DMS53 (cell line): Measurements from ENCODE around the gene ZNF710.

Experiments used
- DNase-seq: peaks from one replicate; lab custom pipeline; 2025; lab: John Stamatoyannopoulos, UW

Gene ZNF710

DNA sequence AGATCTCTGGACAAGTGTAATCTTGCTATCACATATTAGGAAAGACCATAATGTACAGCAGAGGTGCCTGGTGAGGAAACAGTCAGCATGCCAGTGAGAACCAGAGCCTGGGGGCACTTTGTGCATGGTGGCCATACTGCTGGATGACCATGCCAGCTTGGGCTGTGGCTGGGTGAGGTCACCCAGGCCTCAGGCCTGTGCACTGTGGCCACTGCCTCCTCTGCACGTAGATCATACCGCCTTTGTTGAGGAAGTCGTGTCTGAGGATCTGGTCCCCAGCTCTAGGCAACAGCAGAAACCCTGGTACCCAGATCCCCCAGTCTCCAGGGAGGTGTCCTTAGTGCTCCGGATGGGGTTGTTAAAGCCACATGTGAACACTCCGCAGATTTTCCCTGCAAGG lies 38.9 kb downstream of the ZNF710 start:
- no peak for DNase-seq

- DNase-seq: no peak
Measured at GRCh38 chr15:90040618-90041017, 39.5 kb downstream of the ZNF710 start.

GRCh38 chr15:90042356-90042755 lies 41.2 kb downstream of the ZNF710 start:
- no peak for DNase-seq

- DNase-seq: no peak
Measured at GRCh38 chr15:90042766-90043529, 41.8 kb downstream of the ZNF710 start.

DNA sequence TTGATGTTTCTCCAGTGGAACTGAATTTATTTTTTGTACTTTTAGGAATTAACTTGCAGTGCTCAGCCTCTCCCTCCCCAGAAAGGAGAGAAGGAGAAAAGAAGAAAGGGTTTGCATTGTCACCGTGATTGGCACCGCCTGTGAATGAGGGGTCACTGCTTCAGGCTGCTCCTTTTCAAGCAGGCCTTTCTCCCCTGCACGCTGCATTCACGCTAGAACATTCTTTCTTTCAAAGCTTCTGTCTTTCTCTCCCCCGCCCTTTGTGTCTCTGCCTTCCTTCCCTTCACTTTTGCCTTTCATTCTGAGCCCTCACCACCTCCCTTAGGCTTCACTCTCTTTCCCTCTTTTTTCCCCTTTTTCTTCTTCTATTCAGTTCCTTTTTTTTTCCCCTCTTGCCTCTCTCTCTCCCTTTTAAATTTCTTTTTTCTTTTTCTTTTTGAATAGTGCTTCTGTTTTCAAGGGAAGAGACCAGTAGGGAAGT lies 42.4 kb downstream of the ZNF710 start:
- DNase-seq: no peak

DNA sequence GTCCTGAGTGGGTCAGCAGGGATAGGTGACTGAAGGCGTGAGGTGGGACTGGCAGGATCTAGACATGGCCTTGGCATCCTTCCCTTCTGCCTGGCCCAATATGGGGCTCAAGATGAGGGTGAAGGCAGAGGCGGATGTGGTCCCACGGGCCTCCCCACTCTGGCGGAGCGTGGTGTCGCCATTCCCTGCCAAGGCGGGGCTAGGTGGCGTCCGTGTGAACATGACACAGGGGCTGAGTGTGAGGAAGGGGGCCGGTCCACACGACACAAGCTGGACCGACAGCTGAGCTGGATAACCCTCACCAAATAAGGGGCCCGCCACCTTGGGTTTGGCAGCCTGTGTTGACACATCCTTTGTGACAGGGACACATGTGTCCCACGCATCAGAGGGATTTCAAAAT lies 43.1 kb downstream of the ZNF710 start:
- DNase-seq: no peak

DNA sequence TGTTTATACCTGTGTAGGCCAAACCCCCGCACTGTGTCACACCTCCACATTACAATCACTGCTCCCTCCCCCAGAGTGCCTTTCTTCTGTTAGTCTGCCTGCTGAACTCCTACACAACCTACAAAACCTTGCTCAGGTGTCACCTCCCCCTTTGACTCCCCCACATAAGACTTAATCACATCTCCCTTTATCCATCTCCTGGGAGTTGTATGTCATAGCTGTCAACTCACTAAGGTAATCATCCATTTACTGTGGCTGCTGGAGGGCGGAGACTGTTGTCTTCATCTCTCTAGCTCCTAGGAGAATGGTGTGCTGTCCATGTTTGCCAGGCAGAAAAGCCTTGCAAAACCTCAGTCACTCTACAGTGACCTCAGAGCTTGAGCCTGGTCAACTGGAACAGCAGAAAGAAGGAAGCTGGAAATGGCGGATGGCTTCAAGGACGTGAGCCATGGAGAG lies 43.8 kb downstream of the ZNF710 start:
- no peak for DNase-seq

- peak; percentile 23 for DNase-seq
Measured at GRCh38 chr15:90046289-90046688, 45.2 kb downstream of the ZNF710 start.

GRCh38 chr15:90046911-90047392 lies 45.8 kb downstream of the ZNF710 start:
- DNase-seq: peak; percentile 96

GRCh38 chr15:90047956-90048575 lies 46.9 kb downstream of the ZNF710 start:
- no peak for DNase-seq

DNA sequence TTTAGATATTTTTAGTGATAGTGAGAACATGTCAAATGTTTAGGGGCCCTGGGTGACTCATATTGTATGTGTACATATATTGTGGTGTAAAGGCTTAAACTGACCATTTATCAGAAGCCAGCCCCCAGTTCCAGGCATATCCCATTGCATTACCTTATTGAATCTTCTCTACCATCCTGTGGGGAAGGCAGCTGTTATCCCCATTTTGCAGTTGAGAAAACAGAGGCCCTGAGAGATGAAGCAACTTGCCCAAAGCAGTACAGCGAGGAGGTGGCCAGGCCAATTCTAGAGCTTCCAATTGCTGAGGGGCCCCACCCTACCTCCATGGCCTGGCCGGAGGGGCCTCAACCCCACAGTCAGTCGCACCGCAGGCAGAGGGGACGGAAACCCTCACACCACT lies 47.9 kb downstream of the ZNF710 start:
- DNase-seq: no peak

DNA sequence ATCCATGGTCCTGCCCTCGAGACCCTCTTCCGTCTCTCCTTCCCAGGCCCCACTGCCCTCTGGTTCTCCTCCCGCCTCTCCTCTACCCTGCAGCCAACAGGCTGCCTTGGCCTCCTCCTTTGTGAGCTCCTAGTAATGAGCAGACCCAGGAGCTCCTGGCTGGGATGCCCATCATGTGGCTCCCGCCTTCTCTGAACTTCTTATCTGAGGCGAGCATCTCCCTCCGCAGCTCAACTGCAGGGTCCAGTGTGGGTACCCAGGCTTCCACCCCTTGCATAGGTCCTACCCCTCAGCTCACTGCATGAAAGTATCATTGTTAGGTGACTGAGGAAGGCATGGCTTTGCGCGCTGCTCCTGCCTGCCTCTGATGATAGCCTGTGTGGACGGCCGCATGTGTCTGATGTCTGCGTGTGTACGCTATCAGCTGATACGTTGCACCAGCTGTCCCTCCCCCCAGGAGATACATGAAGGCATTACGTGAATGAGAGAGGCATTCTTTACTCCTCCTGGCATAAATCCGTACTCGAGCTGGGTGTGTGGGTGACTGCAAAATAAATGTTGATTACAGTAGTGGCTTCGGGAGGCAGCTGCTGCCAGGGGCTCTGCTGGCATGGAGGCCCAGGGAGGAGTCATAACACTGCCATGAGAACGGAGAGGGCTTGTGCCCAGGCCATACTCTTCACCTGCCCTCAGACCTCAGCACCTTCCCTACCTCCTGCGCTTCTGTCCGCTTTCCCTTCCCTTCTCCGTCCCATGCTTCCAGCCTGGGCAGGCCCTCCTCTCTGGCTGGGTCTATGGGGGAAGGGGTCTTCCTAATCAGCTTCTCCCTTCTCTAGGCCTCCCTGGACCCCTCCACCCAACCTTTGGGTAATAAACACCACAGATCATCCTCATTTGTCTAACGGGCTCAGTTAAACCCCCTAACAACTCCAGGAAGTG lies 48.8 kb downstream of the ZNF710 start:
- DNase-seq: no peak

- no peak for DNase-seq
Measured at GRCh38 chr15:90051874-90052273, 50.8 kb downstream of the ZNF710 start.

GRCh38 chr15:90053685-90054466 lies 52.8 kb downstream of the ZNF710 start:
- DNase-seq: no peak

DNA sequence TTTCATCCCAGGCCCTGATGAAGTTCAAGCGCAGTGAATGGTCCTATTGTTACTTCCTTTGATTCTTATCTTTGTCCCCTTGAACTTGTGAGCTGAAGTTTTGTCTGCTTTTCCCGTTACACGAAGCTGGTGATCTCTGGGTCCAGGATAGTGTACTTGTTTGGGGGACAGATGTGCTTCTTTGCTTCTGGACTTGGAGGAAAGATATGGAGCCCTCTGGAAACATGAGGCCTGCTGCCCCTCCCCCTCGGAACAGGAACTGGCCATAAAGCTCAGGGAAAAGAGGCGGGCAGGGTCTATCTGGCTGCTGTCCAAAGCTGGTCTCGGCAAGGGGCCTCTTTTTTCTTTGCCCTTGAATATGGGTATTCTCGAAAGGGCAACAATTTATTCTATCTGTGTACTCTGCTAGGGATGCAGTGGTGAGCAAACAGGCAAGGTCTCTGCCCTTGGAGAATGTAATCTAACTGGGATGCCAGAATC lies 53.5 kb downstream of the ZNF710 start:
- DNase-seq: no peak

- no peak for DNase-seq
Measured at GRCh38 chr15:90055182-90055581, 54.1 kb downstream of the ZNF710 start.

GRCh38 chr15:90056529-90056928 lies 55.4 kb downstream of the ZNF710 start:
- DNase-seq: no peak

GRCh38 chr15:90058308-90058707 lies 57.2 kb downstream of the ZNF710 start:
- DNase-seq: no peak

DNA sequence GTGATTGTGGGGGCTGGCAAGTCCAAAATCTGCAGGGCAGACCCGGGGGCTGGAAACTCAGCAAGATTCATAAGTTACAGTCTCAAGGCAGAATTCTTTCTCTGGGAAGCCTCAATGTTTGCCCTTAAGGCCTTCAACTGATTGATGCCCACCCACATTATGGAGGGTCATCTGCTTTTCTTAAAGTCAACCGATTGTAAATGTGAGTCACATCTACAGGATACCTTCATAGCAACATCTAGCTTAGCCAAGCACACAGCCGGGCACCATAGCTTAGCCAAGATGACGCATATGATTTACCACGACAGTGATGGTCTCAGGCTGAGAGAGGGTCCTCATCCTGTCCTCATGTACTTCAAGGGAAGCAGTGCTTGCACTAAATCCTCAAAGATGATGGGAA lies 57.7 kb downstream of the ZNF710 start:
- DNase-seq: no peak

GRCh38 chr15:90059208-90059985 lies 58.3 kb downstream of the ZNF710 start:
- DNase-seq: peak; percentile 76
